ENCODE measurements around the gene FAM120AOS. TPM values are rescaled to one million over a fixed set of nuclear protein-coding genes. Genes with fewer than 3 reads are reported as not detected.
"Not testable (repeated sequence)": the region's sequence is repeated elsewhere in the genome, so short reads cannot be mapped to it uniquely, and the experiment has no call there.

Gene FAM120AOS
- total and polyA plus RNA-seq, 12 donors, result 26.2 to 62.6 (median 46.6) TPM

DNA sequence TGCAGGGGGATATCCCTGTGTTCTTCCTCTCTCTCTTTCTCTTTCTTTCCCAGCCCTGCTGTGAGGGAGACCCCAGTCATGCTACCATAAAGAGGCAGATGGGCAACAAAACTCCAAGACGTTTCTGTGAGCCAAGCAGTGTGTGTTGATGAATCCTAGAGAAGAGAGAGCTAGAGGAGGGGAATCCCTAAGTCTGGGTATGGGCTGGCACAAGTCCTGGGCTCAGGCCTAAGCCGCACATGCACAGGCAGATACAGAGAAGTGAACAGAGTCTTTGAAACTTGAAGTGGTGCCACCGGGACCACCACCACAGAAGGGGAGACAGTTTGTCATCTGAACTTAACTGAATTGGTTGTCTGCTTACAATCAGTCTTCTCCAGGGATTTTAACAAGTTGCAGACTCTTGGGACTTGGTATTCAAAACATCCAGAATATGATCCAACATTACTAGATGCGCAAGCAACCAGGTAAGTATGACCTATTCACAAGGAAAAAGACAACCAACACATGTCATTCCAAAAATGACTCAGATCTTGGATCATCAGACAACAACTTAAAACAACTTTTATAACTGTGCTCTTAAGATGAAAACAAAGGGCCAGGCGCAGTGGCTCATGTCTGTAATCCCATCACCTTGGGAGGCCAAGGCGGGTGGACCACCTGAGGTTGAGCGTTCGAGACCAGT lies 12.3 kb downstream of the FAM120AOS start:
- DNase-seq, result no peak
- intact Hi-C loops (cut with DNase I), result no loop called here
- TF ChIP-seq POLR2A (IDR thresholded peaks at IDR 0.05), result no peak
- TF ChIP-seq, protein P1, sequence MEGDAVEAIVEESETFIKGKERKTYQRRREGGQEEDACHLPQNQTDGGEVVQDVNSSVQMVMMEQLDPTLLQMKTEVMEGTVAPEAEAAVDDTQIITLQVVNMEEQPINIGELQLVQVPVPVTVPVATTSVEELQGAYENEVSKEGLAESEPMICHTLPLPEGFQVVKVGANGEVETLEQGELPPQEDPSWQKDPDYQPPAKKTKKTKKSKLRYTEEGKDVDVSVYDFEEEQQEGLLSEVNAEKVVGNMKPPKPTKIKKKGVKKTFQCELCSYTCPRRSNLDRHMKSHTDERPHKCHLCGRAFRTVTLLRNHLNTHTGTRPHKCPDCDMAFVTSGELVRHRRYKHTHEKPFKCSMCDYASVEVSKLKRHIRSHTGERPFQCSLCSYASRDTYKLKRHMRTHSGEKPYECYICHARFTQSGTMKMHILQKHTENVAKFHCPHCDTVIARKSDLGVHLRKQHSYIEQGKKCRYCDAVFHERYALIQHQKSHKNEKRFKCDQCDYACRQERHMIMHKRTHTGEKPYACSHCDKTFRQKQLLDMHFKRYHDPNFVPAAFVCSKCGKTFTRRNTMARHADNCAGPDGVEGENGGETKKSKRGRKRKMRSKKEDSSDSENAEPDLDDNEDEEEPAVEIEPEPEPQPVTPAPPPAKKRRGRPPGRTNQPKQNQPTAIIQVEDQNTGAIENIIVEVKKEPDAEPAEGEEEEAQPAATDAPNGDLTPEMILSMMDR (IDR thresholded peaks at IDR 0.05), result no peak
- no peak overlapping the region for H3K4me3 ChIP-seq
- H3K27me3 ChIP-seq, result no peaks in the 10 kb centered on the region
- H3K36me3 ChIP-seq (replicated peaks in 1 of 2), result peaks cover 0 to 2% of the 10 kb centered on the region in 2 donors
- WGBS, 4 donors, result 85 to 91% (median 90%) methylated on average over 8 of the region's 8 CpGs
- no peaks in the 10 kb centered on the region for H3K9me3 ChIP-seq (replicated peaks in 1 of 3)
- no peak overlapping the region for H3K27ac ChIP-seq
- no peaks in the 10 kb centered on the region for H3K4me1 ChIP-seq (replicated peaks in 1 of 2)

DNA sequence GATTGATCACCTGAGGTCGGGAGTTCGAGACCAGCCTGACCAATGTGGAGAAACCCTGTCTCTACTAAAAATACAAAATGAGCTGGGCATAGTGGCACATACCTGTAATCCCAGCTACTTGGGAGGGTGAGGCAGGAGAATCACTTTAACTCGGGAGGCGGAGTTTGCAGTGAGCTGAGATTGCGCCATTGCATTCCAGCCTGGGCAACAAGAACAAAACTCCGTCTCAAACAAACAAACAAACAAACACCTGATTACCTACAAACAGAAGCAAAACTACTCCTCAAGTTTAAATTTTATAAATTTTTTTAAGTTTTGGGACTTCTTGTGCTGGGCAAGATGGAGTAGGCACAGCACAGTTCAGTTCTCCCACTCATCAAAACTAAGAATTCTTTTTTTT lies 14.1 kb downstream of the FAM120AOS start:
- H3K36me3 ChIP-seq (replicated peaks in 1 of 2); DNase-seq; H3K4me1 ChIP-seq (replicated peaks in 1 of 2); H3K4me3 ChIP-seq; H3K27ac ChIP-seq; intact Hi-C loops (cut with DNase I); H3K27me3 ChIP-seq; H3K9me3 ChIP-seq (replicated peaks in 1 of 3): not testable (repeated sequence)
- WGBS, 4 donors, result 92 to 95% (median 93%) methylated on average over 6 of the region's 6 CpGs

DNA sequence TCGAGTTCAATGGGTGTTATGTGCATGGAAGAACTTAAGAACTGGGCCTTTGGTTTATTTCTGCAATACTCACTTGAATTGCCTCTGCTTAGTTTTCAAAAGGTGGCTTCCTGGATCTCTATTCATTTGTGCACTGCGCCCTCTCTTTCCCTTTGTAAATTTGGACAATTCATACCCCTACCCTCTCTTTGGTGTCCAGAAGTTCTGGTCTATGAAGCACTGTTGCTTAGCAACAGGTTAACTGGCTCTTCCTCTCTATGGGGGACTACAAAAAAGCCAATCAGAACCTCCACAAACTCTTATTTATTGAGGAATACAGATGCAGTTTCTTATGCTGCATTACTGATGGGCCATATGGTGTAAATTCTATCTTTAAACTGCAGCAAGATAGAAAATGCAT lies 15.4 kb downstream of the FAM120AOS start:
- no peak for TF ChIP-seq POLR2A (IDR thresholded peaks at IDR 0.05)
- TF ChIP-seq, protein P1 (IDR thresholded peaks at IDR 0.05), result no peak
- Histone ChIP-seq H3K4me1 (replicated peaks in 1 of 2) (no peaks in the 10 kb centered on the region), H3K4me3 (no peak overlapping the region), H3K27ac (no peak overlapping the region), H3K27me3 (no peaks in the 10 kb centered on the region), H3K9me3 (replicated peaks in 1 of 3) (no peaks in the 10 kb centered on the region), H3K36me3 (replicated peaks in 1 of 2) (no peaks in the 10 kb centered on the region)
- no peak for DNase-seq
- intact Hi-C loops (cut with DNase I), result no loop called here
- WGBS, 4 donors, result 85 to 92% (median 86%) methylated on average over 2 of the region's 2 CpGs

DNA sequence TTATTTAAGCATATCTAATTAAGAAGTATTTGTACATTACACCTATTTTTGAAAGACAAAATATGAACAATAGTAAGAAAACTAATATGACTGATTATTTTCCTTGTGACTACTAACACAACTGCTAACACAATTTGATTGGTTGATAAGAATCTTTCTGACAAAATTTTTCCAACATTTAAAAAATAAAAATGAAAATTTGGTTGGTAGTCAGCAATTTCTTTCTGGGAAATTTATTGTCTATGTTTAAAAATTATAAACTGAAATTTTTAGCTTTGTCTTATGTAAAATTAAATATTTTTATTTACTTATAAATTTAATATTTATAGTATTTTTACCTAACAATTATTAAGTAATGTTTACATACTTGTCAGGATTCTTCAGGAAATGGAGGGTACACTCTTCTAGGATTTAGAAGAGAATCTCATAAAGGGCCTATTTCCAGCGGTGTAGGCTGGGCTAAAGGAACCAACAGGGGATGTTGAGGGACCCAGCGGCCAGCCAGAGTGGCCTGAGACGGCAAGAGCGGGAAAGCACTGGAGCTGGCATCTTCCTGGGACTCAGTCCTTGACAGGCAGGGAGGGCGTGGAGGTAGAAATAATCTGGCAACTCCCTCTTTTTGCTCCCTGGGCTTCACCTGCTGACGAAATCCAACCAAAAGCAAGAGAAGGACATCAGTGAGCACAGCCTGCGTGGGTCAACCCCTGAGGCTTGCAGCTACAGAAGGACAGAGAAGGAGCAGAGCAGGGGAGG lies 16.6 kb downstream of the FAM120AOS start:
- no peak for TF ChIP-seq POLR2A (IDR thresholded peaks at IDR 0.05)
- TF ChIP-seq, protein P1 (IDR thresholded peaks at IDR 0.05), result no peak
- 92 to 95% (median 93%) methylated on average over 7 of the region's 7 CpGs for WGBS, 4 donors
- no peaks in the 10 kb centered on the region for H3K9me3 ChIP-seq (replicated peaks in 1 of 3)
- H3K27me3 ChIP-seq, result no peaks in the 10 kb centered on the region
- H3K4me3 ChIP-seq, result no peak overlapping the region
- no peaks in the 10 kb centered on the region for H3K36me3 ChIP-seq (replicated peaks in 1 of 2)
- intact Hi-C loops (cut with DNase I), result no loop called here
- no peaks in the 10 kb centered on the region for H3K4me1 ChIP-seq (replicated peaks in 1 of 2)
- H3K27ac ChIP-seq, result no peak overlapping the region
- DNase-seq, result no peak
